Right lobe of liver (tissue), 4 donors: ENCODE data around the gene KRT37.

Experiments used
- POLR2A ChIP-seq: fragments of 450-650 bp; IDR thresholded peaks from one replicate; pipeline ENCODE4 v1.6.1; 2017; ENCODE audit warnings: antibody characterized with exemption, mild to moderate bottlenecking
- TF ChIP-seq, protein P1 (sequence below), 4 donors: fragments of 200-600 bp in 3 of 4; fragments of 450-650 bp in 1 of 4; IDR thresholded peaks; one replicate each; pipeline versions ENCODE4 v1.5.1 to v1.8.0; 2016 to 2022; ENCODE audit warnings: antibody characterized with exemption in 4 of 4, mild to moderate bottlenecking in 2 of 4
- donor health status: DM: no; HTN: no; CAD: no.
- donor health status: DM: no; HTN: no; CAD: no.
- donor health status: DM: no; HTN: yes; CAD: no.

- TF ChIP-seq, protein P1, sequence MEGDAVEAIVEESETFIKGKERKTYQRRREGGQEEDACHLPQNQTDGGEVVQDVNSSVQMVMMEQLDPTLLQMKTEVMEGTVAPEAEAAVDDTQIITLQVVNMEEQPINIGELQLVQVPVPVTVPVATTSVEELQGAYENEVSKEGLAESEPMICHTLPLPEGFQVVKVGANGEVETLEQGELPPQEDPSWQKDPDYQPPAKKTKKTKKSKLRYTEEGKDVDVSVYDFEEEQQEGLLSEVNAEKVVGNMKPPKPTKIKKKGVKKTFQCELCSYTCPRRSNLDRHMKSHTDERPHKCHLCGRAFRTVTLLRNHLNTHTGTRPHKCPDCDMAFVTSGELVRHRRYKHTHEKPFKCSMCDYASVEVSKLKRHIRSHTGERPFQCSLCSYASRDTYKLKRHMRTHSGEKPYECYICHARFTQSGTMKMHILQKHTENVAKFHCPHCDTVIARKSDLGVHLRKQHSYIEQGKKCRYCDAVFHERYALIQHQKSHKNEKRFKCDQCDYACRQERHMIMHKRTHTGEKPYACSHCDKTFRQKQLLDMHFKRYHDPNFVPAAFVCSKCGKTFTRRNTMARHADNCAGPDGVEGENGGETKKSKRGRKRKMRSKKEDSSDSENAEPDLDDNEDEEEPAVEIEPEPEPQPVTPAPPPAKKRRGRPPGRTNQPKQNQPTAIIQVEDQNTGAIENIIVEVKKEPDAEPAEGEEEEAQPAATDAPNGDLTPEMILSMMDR (IDR thresholded peaks at IDR 0.05): no peak
- TF ChIP-seq POLR2A: no peak
These were observed 27.9 kb upstream of the KRT37 start for GRCh38 chr17:41452281-41452680.
